Activated T-helper 2 cell treated with anti-CD3 and anti-CD28 coated beads, Interferon-gamma antibody, Interleukin-2, Interleukin-4, amounts not matched to agents 10 μg/mL and 5 μg/mL and 100 μg/mL, durations not matched to agents 14 hours and 24 hours and 36 hours (primary cell): ENCODE measurements around the gene EVI5. TPM values are rescaled to one million over a fixed set of nuclear protein-coding genes. Genes with fewer than 3 reads are reported as not detected.

ENCODE experiments used
- DNase-seq: peaks from one replicate; pipeline ENCODE4 v3.0.0; 2021; ENCODE audit warnings: low spot score
- H3K27ac Mint-ChIP-seq: one replicate; pipeline ENCODE4 v1.8.0; 2021; ENCODE audit warnings: mixed read lengths
- H3K27me3 Mint-ChIP-seq: one replicate; pipeline ENCODE4 v1.8.0; 2021; ENCODE audit warnings: low read depth, mixed read lengths
- H3K36me3 Mint-ChIP-seq: one replicate; pipeline ENCODE4 v1.8.0; 2021; ENCODE audit warnings: low read depth, mixed read lengths
- H3K4me1 Mint-ChIP-seq: one replicate; pipeline ENCODE4 v1.8.0; 2021; ENCODE audit warnings: low read depth, mixed read lengths
- H3K4me3 Mint-ChIP-seq: one replicate; pipeline ENCODE4 v1.8.0; 2021; ENCODE audit warnings: low read depth, mild to moderate bottlenecking, moderate library complexity, mixed read lengths
- H3K9me3 Mint-ChIP-seq: one replicate; pipeline ENCODE4 v1.8.0; 2021; ENCODE audit warnings: mixed read lengths
- intact Hi-C: fragments of 100-400 bp; cut with micrococcal nuclease; formaldehyde crosslinking; loops from one replicate; pipeline ENCODE4 v1.15.1; 2023
- total RNA-seq: library from RNA; stranded (reverse); gene quantifications from 2 replicates; pipeline ENCODE4 v1.2.3, GENCODE V29; 2022

The EVI5 gene
- total RNA-seq, 1 donor from 2014 or later: 60.8 TPM

- H3K4me1 Mint-ChIP-seq: peaks cover 27% of the 10 kb centered on the region
- peak; percentile 79 for DNase-seq
- peak within 1 kb of the TSS; percentile 99 for H3K4me3 Mint-ChIP-seq
- no peaks in the 10 kb centered on the region for H3K9me3 Mint-ChIP-seq
- H3K27me3 Mint-ChIP-seq: no peaks in the 10 kb centered on the region
- intact Hi-C loops: loop anchor here (1.0 to 10.0 kb wide), 5 partner anchors 10 to 292 kb away; no protein-coding TSS in a partner anchor
- H3K27ac Mint-ChIP-seq: peak within 1 kb of the TSS; percentile 97
- peaks cover 47% of the 10 kb centered on the region for H3K36me3 Mint-ChIP-seq
Observed at GRCh38 chr1:92486251-92487077, 298.4 kb downstream of the EVI5 start, which contains the start of gene GFI1. Gene GFI1, minus strand, starts transcription at chr1:92486925. Its CDS starts 3,438 bp downstream, at chr1:92483487.

DNA sequence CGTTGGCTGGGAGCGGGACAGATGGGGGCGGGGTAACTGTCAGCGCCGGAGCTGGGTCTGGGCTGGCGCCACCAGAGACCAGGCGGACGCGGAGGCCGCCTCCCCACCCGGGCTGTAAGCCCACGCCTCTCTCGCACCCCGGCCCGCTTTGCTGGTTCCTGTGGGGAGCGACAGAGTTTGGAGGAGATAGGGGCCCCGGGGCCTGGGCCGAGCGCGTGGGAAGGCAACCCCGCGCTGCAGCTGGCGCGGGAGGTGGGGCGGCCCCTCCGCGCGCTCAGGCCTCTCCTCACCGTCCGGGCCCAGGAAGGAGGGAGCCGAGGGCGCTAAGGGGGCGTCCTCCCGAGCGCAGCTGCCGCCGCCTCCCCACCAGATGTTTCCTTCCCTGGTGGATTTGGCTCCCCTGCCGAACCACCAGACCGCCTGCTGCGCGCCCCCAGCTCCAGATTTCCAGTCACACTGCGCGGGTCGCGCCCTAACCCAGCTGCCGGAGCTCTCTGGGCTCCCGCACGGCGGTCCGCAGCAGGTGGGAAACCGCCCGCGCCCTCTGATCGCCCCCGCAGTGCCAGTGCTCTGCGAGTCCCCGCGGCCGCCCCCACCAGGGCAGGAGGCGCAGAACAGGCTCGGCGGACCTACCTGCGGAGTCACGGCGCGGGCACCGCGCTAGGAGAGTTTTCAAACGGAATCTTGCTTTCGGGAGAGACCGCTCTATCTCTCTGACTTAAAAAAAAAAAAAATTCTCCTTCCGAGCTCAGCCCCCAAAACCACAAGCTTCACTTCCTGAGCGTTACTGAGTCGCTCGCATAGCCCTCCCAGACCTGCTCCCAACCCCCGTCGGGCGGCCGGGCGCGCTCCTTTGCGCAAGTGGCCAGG, 299.3 kb downstream of the EVI5 start:
- Mint-ChIP-seq H3K27ac (peak overlapping the region; percentile 97), H3K4me3 (peak overlapping the region; percentile 99), H3K9me3 (no peaks in the 10 kb centered on the region), H3K36me3 (peaks cover 55% of the 10 kb centered on the region), H3K27me3 (no peaks in the 10 kb centered on the region), H3K4me1 (peaks cover 26% of the 10 kb centered on the region)
- DNase-seq: peak; percentile 88
- intact Hi-C loops: loop anchor here (1.0 to 10.0 kb wide), 6 partner anchors 9 to 291 kb away; no protein-coding TSS in a partner anchor

DNA sequence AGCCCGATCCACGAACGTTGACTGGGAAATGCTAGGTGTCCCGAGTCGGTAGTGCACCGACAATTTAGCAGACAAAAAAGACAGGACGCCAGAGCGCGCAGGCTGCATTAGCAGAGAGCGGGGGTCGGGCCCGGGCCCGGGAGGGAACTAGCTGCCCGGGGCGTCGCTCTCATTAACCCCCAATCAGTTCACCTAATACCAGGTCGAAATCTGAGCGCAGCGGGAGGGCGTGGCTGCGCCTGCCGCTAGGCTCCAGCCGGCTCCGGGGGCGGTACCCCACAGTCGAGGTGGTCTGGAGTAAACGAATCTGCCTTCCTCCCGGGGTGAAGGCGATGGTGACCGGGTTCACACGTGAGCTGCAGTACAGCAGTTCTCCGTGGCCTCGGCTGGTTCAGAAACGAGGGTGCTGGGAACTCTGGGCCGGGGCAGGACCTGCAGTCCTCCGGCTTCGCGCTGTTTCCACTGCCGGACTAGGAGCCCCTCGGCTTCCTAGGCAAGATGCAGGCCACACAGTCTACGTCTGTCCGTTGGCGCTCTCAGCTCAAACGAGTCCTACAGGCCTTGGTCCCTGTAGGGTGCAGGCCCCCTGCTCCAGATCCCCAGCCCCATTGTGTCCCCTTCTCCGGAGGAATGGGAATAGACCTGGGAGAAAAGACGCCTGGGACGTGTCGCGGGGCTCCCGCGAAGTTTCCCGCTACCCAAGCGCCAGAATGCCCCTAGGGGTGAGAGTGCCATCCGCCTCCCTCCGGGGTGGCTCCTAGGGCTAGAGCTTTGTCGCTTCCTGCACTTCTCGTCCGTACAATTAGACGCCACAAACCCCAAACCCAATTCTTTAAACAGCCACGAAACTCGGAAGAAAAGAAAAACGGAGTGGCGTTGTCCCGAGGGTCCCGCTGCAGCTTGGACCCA, 300.2 kb downstream of the EVI5 start:
- Mint-ChIP-seq H3K9me3 (no peaks in the 10 kb centered on the region), H3K4me1 (peaks cover 31% of the 10 kb centered on the region), H3K27ac (peak overlapping the region; percentile 89), H3K36me3 (peaks cover 61% of the 10 kb centered on the region), H3K4me3 (peak overlapping the region; percentile 99), H3K27me3 (no peaks in the 10 kb centered on the region)
- intact Hi-C loops: loop anchor here (1.0 to 10.0 kb wide), 3 partner anchors 93 to 290 kb away; no protein-coding TSS in a partner anchor
- peak; percentile 63 for DNase-seq

GRCh38 chr1:92483610-92484471, 301.1 kb downstream of the EVI5 start:
- Mint-ChIP-seq H3K27ac (peak overlapping the region; percentile 89), H3K36me3 (peaks cover 64% of the 10 kb centered on the region), H3K27me3 (no peaks in the 10 kb centered on the region), H3K4me1 (peaks cover 34% of the 10 kb centered on the region), H3K4me3 (peak overlapping the region; percentile 99), H3K9me3 (no peaks in the 10 kb centered on the region)
- intact Hi-C loops: loop anchor here (1.0 to 10.0 kb wide), 3 partner anchors 93 to 289 kb away; no protein-coding TSS in a partner anchor
- peak; percentile 52 for DNase-seq

DNA sequence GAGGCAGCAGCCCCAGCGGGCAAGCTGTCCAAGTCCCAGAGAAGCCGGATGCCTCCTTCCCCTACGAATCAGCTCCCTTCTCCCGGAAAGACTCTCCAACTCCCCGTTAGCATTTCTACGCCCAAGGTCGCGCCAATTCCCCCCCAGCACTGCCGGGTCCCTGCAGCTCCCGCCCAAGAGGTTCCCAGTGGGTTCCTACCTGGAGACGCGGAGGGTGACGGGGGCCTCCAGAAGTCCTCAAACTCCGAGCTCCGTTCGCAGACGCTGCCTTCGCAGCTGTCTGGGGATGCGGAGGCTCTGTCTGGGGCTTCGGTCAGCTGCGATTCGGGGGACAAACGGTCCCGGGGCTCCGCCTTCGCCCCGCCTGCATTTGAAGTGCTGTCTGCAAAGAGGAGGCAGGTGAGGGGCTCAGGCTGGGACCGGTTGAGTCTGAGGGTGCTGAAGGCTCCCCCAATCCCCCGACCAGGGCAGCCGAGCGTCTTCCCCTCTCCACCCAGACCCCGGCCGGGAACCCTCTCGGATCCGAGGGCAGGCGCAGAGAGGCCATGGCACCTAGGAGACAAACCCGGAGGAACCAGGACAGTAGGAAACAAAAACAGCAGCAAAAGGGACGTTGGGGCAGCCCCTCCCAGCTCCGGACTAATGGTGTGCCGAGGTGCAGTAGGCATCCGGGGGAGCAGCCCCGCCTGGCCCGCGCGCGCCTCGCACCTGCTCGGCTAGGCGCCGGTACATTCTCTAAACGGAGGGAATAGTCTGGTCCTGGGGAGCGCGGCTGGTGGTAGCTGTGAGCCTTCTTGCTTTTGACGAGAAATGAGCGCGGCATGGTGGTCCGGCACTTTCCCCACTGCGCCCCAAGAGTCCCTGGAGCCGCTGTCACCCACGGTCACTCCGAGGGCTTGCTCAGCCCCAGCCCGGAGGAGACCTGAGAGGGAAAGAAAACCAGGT, 302.0 kb downstream of the EVI5 start:
- DNase-seq: peak; percentile 21
- Mint-ChIP-seq H3K36me3 (peaks cover 67% of the 10 kb centered on the region), H3K9me3 (no peaks in the 10 kb centered on the region), H3K4me3 (peak overlapping the region; percentile 99), H3K4me1 (peaks cover 34% of the 10 kb centered on the region), H3K27me3 (no peaks in the 10 kb centered on the region), H3K27ac (peak overlapping the region; percentile 89)
- intact Hi-C loops: loop anchor here (10.0 kb wide), 1 partner anchor 288 kb away; no protein-coding TSS in a partner anchor

DNA sequence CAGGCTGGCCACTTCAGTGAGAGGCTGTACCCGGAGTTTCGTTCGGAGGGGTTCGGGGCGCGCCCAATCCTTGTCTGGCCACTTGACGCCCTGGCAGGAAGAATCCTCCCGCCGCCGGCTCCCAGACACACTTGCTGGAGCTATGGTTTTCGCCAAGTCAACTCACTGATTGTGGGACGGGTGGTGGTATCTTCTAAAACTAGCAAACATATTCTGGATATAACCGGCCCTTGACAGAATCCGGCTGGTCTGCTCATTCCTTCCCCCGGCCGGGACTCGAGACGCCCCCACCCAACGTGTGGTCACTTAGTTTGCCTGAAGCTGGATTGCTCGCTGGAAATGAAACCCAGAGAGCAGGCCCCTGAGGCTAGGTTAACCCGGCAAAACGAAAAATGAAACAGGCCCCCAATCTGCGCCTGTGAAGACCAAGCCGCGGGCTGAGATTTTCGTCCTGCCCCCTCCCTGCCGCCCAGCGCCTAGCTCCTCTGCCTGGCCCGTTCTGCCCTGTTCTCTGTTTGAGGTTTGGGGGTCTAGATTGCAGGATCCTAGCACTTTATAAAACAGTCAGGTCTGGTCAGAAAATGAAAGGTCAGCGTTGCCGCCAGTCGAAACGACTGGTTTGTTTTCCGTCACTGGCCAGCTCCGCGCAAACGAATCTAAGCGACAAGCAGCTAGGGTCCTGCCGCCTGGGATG, 302.8 kb downstream of the EVI5 start:
- peak overlapping the region; percentile 89 for H3K27ac Mint-ChIP-seq
- no peaks in the 10 kb centered on the region for H3K9me3 Mint-ChIP-seq
- peaks cover 41% of the 10 kb centered on the region for H3K4me1 Mint-ChIP-seq
- no peaks in the 10 kb centered on the region for H3K27me3 Mint-ChIP-seq
- intact Hi-C loops: loop anchor here (10.0 kb wide), 1 partner anchor 287 kb away; no protein-coding TSS in a partner anchor
- peak overlapping the region; percentile 99 for H3K4me3 Mint-ChIP-seq
- peaks cover 75% of the 10 kb centered on the region for H3K36me3 Mint-ChIP-seq
- DNase-seq: peak; percentile 12

DNA sequence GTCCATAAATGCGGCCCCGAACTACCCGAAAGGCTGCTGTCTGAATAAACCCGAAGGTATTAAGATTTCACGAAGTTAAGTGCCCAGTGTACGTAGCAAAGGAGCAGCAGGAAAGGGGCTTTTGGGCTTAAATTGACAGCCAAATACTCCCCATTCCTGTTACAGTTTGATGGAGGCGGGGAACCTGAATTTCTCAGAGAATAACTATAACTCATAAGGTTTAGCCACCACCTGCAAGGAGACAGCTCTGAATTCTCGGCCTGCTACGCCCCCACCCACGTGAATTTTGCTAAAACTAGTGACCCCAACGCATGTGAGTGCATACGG, 303.3 kb downstream of the EVI5 start:
- peak overlapping the region; percentile 58 for H3K27ac Mint-ChIP-seq
- no peaks in the 10 kb centered on the region for H3K27me3 Mint-ChIP-seq
- H3K4me1 Mint-ChIP-seq: peaks cover 46% of the 10 kb centered on the region
- peak overlapping the region; percentile 99 for H3K4me3 Mint-ChIP-seq
- intact Hi-C loops: loop anchor here (10.0 kb wide), 1 partner anchor 287 kb away; no protein-coding TSS in a partner anchor
- H3K36me3 Mint-ChIP-seq: peaks cover 81% of the 10 kb centered on the region
- peak; percentile 6 for DNase-seq
- no peaks in the 10 kb centered on the region for H3K9me3 Mint-ChIP-seq

- Mint-ChIP-seq H3K4me3 (peak overlapping the region; percentile 99), H3K9me3 (no peaks in the 10 kb centered on the region), H3K4me1 (peaks cover 51% of the 10 kb centered on the region), H3K36me3 (peaks cover 87% of the 10 kb centered on the region), H3K27ac (peak overlapping the region; percentile 58), H3K27me3 (no peaks in the 10 kb centered on the region)
- peak; percentile 7 for DNase-seq
- intact Hi-C loops: loop anchor here (10.0 kb wide), 1 partner anchor 286 kb away; no protein-coding TSS in a partner anchor
Observed at GRCh38 chr1:92480813-92481598, 303.9 kb downstream of the EVI5 start.

DNA sequence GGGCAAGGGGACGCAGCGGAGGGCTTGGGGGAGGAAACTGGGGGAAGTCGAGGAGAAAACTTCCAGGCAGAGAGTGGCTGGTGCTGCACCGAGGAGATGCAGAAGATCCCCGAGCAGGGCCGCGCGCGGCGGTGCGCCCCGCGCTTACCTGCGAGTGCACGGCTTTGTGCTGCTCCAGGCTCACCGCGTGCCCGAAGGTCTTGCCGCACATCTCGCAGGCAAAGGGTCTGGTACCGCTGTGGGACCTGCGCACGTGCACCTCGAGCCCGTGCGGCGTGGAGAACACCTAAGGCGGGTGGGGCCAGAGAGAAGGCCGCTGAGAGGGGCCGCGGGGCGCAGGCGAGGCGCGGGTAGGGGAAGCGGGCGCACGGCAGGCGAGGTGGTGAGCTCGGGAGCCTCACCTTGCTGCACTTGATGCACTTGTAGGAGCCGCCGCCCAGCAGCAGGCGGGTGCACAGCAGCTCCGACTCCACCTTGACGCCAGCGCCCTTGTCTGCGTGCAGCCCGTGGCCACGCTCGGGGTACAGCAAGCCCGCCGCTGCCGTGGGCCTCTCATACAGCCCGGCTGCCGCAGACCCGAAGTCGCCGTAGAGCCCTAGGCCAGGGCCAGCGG, 304.6 kb downstream of the EVI5 start:
- H3K36me3 Mint-ChIP-seq: peaks cover 94% of the 10 kb centered on the region
- peaks cover 58% of the 10 kb centered on the region for H3K4me1 Mint-ChIP-seq
- no peaks in the 10 kb centered on the region for H3K27me3 Mint-ChIP-seq
- intact Hi-C loops: loop anchor here (10.0 kb wide), 1 partner anchor 286 kb away; no protein-coding TSS in a partner anchor
- H3K4me3 Mint-ChIP-seq: peak overlapping the region; percentile 84
- peak; percentile 8 for DNase-seq
- peak overlapping the region; percentile 32 for H3K27ac Mint-ChIP-seq
- no peaks in the 10 kb centered on the region for H3K9me3 Mint-ChIP-seq
